CD14-positive monocyte (primary cell): ENCODE measurements around the gene GOSR2. TPM values are rescaled to one million over a fixed set of nuclear protein-coding genes. Genes with fewer than 3 reads are reported as not detected.

ENCODE experiments used
- DNase-seq, 3 donors: peaks; one replicate each; pipeline ENCODE4 v3.0.0-alpha.2; 2011 to 2022
- H2AFZ ChIP-seq: 2 replicates; pipeline ENCODE4 v1.6.0; 2012; ENCODE audit warnings: mild to moderate bottlenecking, low read depth, low read length, inconsistent platforms; ENCODE audit not compliant: insufficient read depth, poor library complexity, severe bottlenecking
- H3K27ac ChIP-seq, 2 donors: 1 replicate in 1 of 2; 2 replicates in 1 of 2; pipeline ENCODE4 v1.5.1; 2012 to 2013; ENCODE audit warnings: low read length in 2 of 2, control low read depth in 1 of 2, inconsistent platforms in 1 of 2, low read depth in 1 of 2, mild to moderate bottlenecking in 1 of 2
- H3K27me3 ChIP-seq, 2 donors: one replicate each; pipeline versions ENCODE4 v1.6.0 to v1.6.1; 2011 to 2013; ENCODE audit warnings: low read length in 2 of 2; ENCODE audit not compliant: control insufficient read depth in 2 of 2, insufficient read depth in 2 of 2
- H3K36me3 ChIP-seq, 2 donors: replicated peaks in 1 of 2; 1 replicate in 1 of 2; 2 replicates in 1 of 2; pipeline versions ENCODE4 v1.5.1 to v1.6.1; 2012 to 2013; ENCODE audit warnings: low read length in 2 of 2, control low read depth in 1 of 2, inconsistent platforms in 1 of 2, mild to moderate bottlenecking in 1 of 2; ENCODE audit not compliant: insufficient read depth in 2 of 2, control insufficient read depth in 1 of 2
- H3K4me1 ChIP-seq, 2 donors: 1 replicate in 1 of 2; 2 replicates in 1 of 2; pipeline versions ENCODE4 v1.5.1 to v1.6.1; 2012 to 2013; ENCODE audit warnings: low read length in 2 of 2, control low read depth in 1 of 2, inconsistent platforms in 1 of 2, mild to moderate bottlenecking in 1 of 2, moderate library complexity in 1 of 2; ENCODE audit not compliant: insufficient read depth in 2 of 2, control insufficient read depth in 1 of 2
- H3K4me2 ChIP-seq: replicated peaks from 2 replicates; pipeline ENCODE3; 2012; ENCODE audit warnings: low read length, moderate library complexity, mild to moderate bottlenecking; ENCODE audit not compliant: poor library complexity, severe bottlenecking; ENCODE audit errors: extremely low read depth
- H3K4me3 ChIP-seq, 3 experiments: fragments of 200-600 bp in 1 of 3; sonication (generic) in 1 of 3; replicated peaks in 1 of 3; 1 replicate in 2 of 3; 2 replicates in 1 of 3; pipeline ENCODE4 v1.5.1; 2011 to 2013; ENCODE audit warnings: low read length in 3 of 3, mild to moderate bottlenecking in 3 of 3, control low read depth in 2 of 3, low read depth in 2 of 3, inconsistent platforms in 1 of 3, moderate library complexity in 1 of 3
- H3K79me2 ChIP-seq: 2 replicates; pipeline ENCODE4 v1.6.0; 2012; ENCODE audit warnings: mild to moderate bottlenecking, control low read depth, inconsistent platforms, low read length, moderate library complexity; ENCODE audit not compliant: insufficient read depth
- H3K9ac ChIP-seq: 2 replicates; pipeline ENCODE4 v1.6.0; 2017; ENCODE audit warnings: low read length, mild to moderate bottlenecking; ENCODE audit not compliant: insufficient read depth, poor library complexity, severe bottlenecking
- H3K9me3 ChIP-seq, 2 donors: replicated peaks in 1 of 2; 1 replicate in 1 of 2; 2 replicates in 1 of 2; pipeline versions ENCODE4 v1.5.1 to v1.6.1; 2012 to 2013; ENCODE audit warnings: low read length in 2 of 2, control low read depth in 1 of 2; ENCODE audit not compliant: control insufficient read depth in 1 of 2, insufficient read depth in 1 of 2
- H4K20me1 ChIP-seq: 2 replicates; pipeline ENCODE4 v1.6.0; 2012; ENCODE audit warnings: mild to moderate bottlenecking, low read length, control low read depth, moderate library complexity; ENCODE audit not compliant: insufficient read depth
- H3K27ac Mint-ChIP-seq, 7 donors: one replicate each; pipeline ENCODE4 v1.8.0; 2020; ENCODE audit warnings: mild to moderate bottlenecking in 7 of 7, mixed read lengths in 7 of 7, moderate library complexity in 6 of 7, inconsistent platforms in 2 of 7
- H3K27me3 Mint-ChIP-seq, 3 donors: one replicate each; pipeline ENCODE4 v1.8.0; 2021 to 2022; ENCODE audit warnings: low read depth in 3 of 3, mild to moderate bottlenecking in 3 of 3, mixed read lengths in 3 of 3, moderate library complexity in 3 of 3, inconsistent platforms in 1 of 3
- H3K36me3 Mint-ChIP-seq, 2 donors: one replicate each; pipeline ENCODE4 v1.8.0; 2020; ENCODE audit warnings: mixed read lengths in 2 of 2, inconsistent platforms in 1 of 2, mild to moderate bottlenecking in 1 of 2
- H3K4me1 Mint-ChIP-seq: one replicate; pipeline ENCODE4 v1.8.0; 2020; ENCODE audit warnings: mild to moderate bottlenecking, mixed read lengths
- H3K4me3 Mint-ChIP-seq, 2 donors: one replicate each; pipeline ENCODE4 v1.8.0; 2020; ENCODE audit warnings: mild to moderate bottlenecking in 2 of 2, mixed read lengths in 2 of 2, moderate library complexity in 1 of 2
- H3K9me3 Mint-ChIP-seq, 7 donors: one replicate each; pipeline ENCODE4 v1.8.0; 2020 to 2022; ENCODE audit warnings: mixed read lengths in 7 of 7, mild to moderate bottlenecking in 6 of 7, moderate library complexity in 6 of 7, inconsistent platforms in 2 of 7
- CTCF ChIP-seq: fragments of 200-600 bp; IDR thresholded peaks from one replicate; pipeline ENCODE4 v1.8.0; 2022; ENCODE audit warnings: antibody characterized with exemption, mild to moderate bottlenecking
- WGBS: methylation state at CpG from one replicate; pipeline ENCODE4 v1.1.5; 2013; ENCODE audit warnings: missing lambda C conversion rate; ENCODE audit not compliant: insufficient coverage; 5-methylcytosine and 5-hydroxymethylcytosine counted together
- intact Hi-C, 2 donors: fragments of 100-400 bp; cut with micrococcal nuclease; formaldehyde crosslinking; loops; one replicate each; pipeline versions ENCODE4 v1.15.0 to v1.15.1; 2023
- polyA plus RNA-seq, 3 donors: library from polyadenylated mRNA; depleted of rRNA in 1 of 3; unstranded in 2 of 3; stranded (reverse) in 1 of 3; fragments of 300-500 nt in 2 of 3; fragments of >200 nt in 1 of 3; fragmentation: Illumina TruSeq in 2 of 3; gene quantifications; 1 replicate in 2 of 3; 2 replicates in 1 of 3; pipeline ENCODE4 v1.2.3, GENCODE V29; 2012 to 2021

Gene GOSR2
- polyA plus RNA-seq, 3 donors, result 25.2 to 31.1 (median 27.7) TPM

GRCh38 chr17:46950342-46950996 lies 27.5 kb downstream of the GOSR2 start:
- DNase-seq, result no peak
- H4K20me1 ChIP-seq, result no peaks in the 10 kb centered on the region
- H3K27me3 ChIP-seq, result no peaks in the 10 kb centered on the region
- Mint-ChIP-seq H3K36me3 (peaks cover 7 to 9% of the 10 kb centered on the region in 2 donors), H3K4me3 (no peak overlapping the region), H3K9me3 (peaks cover 0 to 3% (median 0%) of the 10 kb centered on the region in 7 donors), H3K4me1 (peaks cover 1% of the 10 kb centered on the region), H3K27me3 (peaks cover 2 to 7% (median 4%) of the 10 kb centered on the region in 3 donors), H3K27ac (peak overlapping the region in 1 of 7 donors; percentile 25)
- H3K27ac ChIP-seq, result no peak overlapping the region
- H3K9ac ChIP-seq, result no peak overlapping the region
- H3K4me3 ChIP-seq, result no peak overlapping the region
- no peaks in the 10 kb centered on the region for H3K4me1 ChIP-seq
- H3K4me2 ChIP-seq, result no peak overlapping the region
- no peaks in the 10 kb centered on the region for H3K79me2 ChIP-seq
- WGBS, result 93% methylated on average over 6 of the region's 7 CpGs
- H2AFZ ChIP-seq, result no peak overlapping the region
- TF ChIP-seq CTCF, result no peak
- no peaks in the 10 kb centered on the region for H3K9me3 ChIP-seq
- intact Hi-C loops, result no loop called here
- H3K36me3 ChIP-seq, result no peaks in the 10 kb centered on the region

GRCh38 chr17:46950997-46951621 lies 28.1 kb downstream of the GOSR2 start:
- Histone ChIP-seq H3K9me3 (no peaks in the 10 kb centered on the region), H3K36me3 (no peaks in the 10 kb centered on the region), H3K27me3 (no peaks in the 10 kb centered on the region), H3K4me1 (no peaks in the 10 kb centered on the region), H3K27ac (no peak overlapping the region), H3K9ac (no peak overlapping the region), H3K4me3 (no peak overlapping the region), H4K20me1 (no peaks in the 10 kb centered on the region), H2AFZ (no peak overlapping the region), H3K4me2 (no peak overlapping the region), H3K79me2 (no peaks in the 10 kb centered on the region)
- intact Hi-C loops, result no loop called here
- Mint-ChIP-seq H3K36me3 (peaks cover 9 to 12% of the 10 kb centered on the region in 2 donors), H3K4me3 (no peak overlapping the region), H3K27ac (peak overlapping the region in 2 of 7 donors; percentile 17 to 25), H3K4me1 (peaks cover 1% of the 10 kb centered on the region), H3K27me3 (peaks cover 2 to 9% (median 4%) of the 10 kb centered on the region in 3 donors), H3K9me3 (peaks cover 0 to 3% (median 0%) of the 10 kb centered on the region in 7 donors)
- TF ChIP-seq CTCF, result no peak
- DNase-seq, result no peak
- 87% methylated on average over 10 of the region's 16 CpGs for WGBS
